LNCaP clone FGC (cell line): ENCODE measurements around the gene DPH1.

ENCODE experiments used
- DNase-seq: peaks from one replicate; pipeline ENCODE4 v3.0.0-alpha.2; 2011; ENCODE audit warnings: low read depth
- H3K4me3 ChIP-seq: 2 replicates; pipeline ENCODE4 v1.5.1; 2011; ENCODE audit warnings: mild to moderate bottlenecking, low read depth, low read length, control low read depth
- TF ChIP-seq, protein P1 (sequence below): IDR thresholded peaks from 2 replicates; pipeline ENCODE4 v1.5.1; 2012; ENCODE audit warnings: mild to moderate bottlenecking; ENCODE audit not compliant: control insufficient read depth, insufficient read depth; ENCODE audit errors: extremely low read depth

The DPH1 gene

DNA sequence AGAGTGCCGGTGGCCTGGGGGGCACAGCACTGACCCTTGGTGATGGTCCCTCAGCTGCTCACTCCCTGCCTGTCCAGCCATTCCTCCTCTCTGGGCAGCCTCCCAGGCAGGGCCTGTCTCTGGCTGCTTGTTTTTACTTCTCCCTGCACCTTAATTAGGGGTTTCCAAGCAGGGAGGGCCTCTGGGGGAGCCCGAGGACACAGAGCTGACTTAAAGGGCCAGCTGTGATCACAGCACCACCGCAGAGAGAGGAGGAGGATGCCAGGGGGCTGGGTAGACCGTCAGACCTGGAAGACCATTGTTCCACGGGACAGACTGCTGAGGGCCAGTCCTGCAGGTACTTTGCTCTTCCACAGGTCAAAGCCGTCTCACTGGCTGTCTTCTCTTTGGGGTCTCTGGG is 1.2 kb upstream of the DPH1 start:
- DNase-seq, result no peak
- no peak overlapping the region for H3K4me3 ChIP-seq
- TF ChIP-seq, protein P1, sequence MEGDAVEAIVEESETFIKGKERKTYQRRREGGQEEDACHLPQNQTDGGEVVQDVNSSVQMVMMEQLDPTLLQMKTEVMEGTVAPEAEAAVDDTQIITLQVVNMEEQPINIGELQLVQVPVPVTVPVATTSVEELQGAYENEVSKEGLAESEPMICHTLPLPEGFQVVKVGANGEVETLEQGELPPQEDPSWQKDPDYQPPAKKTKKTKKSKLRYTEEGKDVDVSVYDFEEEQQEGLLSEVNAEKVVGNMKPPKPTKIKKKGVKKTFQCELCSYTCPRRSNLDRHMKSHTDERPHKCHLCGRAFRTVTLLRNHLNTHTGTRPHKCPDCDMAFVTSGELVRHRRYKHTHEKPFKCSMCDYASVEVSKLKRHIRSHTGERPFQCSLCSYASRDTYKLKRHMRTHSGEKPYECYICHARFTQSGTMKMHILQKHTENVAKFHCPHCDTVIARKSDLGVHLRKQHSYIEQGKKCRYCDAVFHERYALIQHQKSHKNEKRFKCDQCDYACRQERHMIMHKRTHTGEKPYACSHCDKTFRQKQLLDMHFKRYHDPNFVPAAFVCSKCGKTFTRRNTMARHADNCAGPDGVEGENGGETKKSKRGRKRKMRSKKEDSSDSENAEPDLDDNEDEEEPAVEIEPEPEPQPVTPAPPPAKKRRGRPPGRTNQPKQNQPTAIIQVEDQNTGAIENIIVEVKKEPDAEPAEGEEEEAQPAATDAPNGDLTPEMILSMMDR, result no peak

DNA sequence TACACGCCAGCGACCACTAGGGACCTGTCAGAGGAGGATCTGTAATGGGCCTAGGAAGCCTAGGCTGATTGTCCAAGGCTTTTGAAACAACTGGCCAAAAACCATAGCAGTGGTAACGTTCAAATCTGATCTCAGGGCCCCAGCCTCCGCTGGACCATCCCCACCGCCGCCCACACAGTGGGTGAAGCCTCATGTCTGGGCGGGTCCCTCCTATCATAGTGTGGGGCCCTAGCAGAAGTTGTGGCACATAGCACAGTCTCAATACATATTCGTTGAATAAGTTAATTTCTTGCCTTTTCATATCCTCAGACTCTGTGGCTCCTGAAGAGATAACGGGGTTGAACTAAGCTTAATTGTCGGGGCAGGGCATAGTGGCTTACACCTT is 818 bp downstream of the DPH1 start:
- peak overlapping the region; percentile 99 for H3K4me3 ChIP-seq
- TF ChIP-seq, protein P1, result peak; percentile 63
- no peak for DNase-seq

DNA sequence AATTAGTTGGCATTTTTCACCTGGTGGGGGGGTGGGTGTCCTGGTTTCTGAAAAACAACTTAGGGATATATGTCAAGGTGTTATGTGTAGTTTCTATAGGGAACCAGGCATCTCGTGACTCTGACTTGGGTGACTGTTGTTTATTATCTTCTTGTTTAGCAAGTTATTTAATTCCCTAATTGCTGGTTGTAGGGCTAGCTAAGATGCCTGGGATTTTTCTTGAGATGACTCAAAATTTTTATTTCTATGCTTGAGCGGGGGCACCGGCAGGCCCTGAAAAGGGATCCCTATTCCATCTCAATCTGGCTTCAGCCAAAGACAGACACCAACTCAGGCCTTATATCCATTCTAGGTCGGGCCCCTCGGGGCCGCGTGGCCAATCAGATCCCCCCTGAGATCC is 3.2 kb downstream of the DPH1 start:
- TF ChIP-seq, protein P1, result no peak
- H3K4me3 ChIP-seq, result no peak overlapping the region
- no peak for DNase-seq

DNA sequence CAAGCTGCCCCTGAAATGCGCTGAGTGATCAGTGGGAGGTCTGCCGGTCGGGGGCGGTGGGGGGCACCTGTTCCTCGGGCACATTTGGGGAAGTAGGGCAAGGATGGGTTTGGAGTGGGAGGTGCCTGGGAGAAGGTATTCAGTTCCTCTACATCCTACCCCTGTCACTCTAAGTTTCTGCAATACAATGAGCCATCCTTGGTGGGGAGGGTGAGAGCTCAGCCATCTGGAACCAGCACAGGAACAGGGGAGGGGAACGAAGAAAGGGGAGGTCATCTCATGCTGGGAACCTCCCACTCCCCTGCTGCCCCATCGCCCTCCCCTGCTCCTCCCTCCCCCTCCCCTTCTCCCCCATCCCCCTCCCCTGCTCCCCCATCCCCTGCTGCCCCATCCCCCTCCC is 4.2 kb downstream of the DPH1 start:
- TF ChIP-seq, protein P1, result no peak
- no peak overlapping the region for H3K4me3 ChIP-seq
- DNase-seq, result no peak

DNA sequence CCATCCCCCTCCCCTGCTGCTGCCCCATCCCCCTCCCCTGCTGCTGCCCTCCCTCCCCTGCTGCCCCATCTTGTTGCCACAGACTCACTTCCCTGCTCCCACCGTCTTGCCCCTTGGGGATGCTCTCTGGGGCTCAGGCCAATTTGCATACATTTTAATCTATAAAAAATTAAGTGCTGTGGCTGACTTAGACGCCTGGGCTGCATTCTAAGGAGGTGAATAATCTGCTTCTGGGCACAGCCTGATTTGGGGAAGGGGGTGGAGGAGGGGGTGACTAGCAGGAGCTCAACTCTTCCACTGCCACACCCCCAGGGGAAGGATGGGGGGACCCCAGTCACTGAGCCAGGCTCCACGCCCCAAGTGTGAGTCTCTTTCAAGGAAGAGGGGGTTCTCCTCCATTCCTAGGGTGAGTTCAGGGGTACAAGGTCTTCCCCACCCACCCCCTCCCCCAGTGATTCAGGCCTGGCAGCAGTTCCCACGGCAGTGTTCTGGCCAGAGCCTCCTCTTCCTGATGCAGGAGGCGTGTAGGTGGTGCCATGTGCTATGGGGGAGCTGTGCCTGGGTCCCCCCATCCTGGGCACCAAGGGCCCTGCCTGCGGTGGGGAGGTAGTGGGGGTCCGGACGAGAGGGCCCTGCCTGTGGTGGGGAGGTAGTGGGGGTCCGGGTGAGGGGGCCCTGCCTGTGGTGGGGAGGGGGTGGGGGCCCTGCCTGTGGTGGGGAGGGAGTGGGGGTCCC is 5.0 kb downstream of the DPH1 start:
- no peak for DNase-seq

DNA sequence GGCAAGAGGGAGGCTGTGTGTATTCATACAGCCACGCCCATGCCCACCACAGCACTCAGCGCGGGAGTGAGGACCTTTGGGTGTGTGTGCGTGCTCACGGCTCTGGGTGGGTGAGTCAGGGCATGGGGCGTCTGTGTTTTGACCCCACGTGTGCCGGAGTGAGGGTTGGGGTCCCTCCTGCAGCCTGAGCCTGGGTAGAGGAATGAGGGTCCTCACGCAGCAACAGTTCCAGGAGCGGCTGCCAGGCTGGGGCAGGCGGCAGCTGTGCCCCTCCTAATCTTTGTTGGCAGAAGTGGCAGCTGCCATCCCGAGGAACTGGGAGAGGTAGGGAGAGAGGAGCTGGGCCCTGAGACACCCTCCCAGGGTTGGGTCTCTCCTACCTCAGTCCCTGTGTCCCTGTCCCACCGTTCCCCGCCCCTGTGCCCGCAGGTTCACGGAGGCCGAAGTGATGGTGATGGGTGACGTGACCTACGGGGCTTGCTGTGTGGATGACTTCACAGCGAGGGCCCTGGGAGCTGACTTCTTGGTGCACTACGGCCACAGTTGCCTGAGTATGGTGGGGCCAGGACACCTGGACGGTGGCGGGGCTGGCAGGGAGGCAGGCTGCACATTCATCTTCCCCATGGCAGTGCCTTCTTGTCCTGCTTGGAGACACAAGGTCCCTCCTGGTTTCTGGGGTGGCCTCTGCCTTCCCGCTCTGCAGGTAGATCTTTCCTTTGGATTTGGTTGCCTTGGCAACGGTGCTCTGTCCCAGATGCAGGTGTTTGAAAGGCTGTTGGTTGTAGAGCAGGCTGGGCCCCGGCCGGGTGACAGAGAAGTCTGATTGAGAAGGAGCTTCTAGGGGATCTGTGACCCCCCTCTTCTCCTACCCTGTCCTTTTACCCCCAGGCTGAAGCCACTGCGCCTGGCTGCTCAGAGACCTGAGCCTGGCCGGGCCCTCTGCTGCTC is 5.9 kb downstream of the DPH1 start:
- TF ChIP-seq, protein P1, result no peak
- DNase-seq, result no peak
- H3K4me3 ChIP-seq, result no peak overlapping the region

More for the DNA sequence above, 5.0 kb downstream of the DPH1 start:
- TF ChIP-seq, protein P1, result no peak
- no peak overlapping the region for H3K4me3 ChIP-seq
